GM18517 (cell line): ENCODE data around the gene RAB31.
"Not testable (repeated sequence)": the region's sequence is repeated elsewhere in the genome, so short reads cannot be mapped to it uniquely, and the experiment has no call there.

Source experiments
- ATAC-seq: cut with Tn5 transposase; IDR thresholded peaks from one replicate; pipeline ENCODE4 v1.9.1; 2021; ENCODE audit warnings: mild to moderate bottlenecking, moderate library complexity; ENCODE audit not compliant: unreplicated experiment

Gene RAB31

DNA sequence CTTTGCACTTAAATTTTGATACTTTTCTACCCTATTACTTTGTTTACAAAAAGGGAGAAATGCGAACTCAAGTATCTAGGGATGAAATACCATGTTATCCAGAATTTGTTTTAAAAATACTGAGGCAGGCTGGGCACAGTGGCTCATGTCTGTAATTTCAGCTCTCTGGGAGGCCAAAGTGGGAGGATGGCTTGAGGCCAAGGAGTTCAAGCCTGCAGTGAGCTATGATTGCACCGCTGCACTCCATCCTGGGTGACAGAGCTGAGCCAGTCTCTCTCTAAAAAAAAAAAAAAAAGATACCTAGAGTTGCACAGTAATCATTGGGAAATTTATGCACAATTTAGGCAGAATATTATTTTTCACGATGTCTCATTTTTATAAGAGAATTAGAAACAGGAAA lies 193.3 kb downstream of the RAB31 start:
- ATAC-seq: no peak

DNA sequence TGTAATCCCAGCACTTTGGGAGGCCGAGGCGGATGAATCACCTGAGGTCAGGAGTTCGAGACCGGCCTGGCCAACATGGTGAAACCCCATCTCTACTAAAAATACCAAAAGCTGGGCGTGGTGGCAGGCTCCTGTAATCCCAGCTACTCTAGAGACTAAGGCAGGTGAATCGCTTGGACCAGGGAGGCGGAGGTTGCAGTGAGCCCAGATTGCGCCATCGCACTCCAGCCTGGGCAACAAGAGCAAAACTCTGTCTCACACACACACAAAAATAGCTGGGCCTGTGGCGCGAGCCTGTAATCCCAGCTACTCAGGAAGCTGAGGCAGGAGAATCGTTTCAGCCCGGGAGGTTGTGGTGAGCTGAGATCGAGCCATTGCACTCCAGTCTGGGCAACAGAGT lies 194.2 kb downstream of the RAB31 start:
- ATAC-seq: not testable (repeated sequence)

DNA sequence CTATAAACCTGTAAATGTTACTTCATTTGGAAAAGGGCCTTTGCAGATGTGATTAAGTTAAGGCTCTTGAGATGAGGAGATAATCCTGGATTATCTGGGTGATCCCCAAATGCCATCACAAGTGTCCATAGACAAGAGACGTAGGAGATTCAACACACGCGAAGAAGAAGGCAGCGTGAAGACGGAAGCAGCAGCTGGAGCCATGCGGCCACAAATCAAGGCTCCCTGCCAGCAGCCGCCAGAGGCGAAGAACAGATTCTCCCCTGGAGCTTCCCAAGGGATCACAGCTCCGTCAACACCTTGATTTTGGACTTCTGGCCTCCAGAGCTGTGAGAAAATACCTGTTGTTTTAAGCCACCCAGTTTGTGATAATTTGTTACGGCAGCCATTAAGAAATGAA lies 194.7 kb downstream of the RAB31 start:
- no peak for ATAC-seq

DNA sequence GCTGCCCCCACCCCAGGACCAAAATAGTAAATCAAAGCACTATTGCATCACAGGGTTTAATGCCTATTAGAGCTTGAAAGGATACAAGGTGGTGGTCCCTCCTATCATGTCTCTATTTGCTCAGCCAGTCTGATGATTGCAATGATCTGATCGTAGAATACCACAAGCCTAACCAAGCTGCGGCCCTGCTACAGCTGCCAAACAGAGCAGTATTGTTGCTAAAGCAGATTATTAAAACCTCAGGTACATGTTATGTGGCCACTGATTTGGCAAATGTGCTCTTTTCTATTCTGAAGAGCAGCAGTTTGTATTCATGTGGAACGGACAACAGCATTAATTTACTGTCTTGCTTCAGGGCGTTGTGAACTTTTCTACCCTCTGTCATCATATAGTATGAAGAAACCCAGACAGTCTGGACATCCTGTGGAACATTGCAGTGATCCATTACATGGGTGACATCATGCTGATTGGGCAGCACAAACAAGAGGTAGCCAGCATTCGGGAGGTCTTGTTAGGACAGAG lies 197.4 kb downstream of the RAB31 start:
- no peak for ATAC-seq

DNA sequence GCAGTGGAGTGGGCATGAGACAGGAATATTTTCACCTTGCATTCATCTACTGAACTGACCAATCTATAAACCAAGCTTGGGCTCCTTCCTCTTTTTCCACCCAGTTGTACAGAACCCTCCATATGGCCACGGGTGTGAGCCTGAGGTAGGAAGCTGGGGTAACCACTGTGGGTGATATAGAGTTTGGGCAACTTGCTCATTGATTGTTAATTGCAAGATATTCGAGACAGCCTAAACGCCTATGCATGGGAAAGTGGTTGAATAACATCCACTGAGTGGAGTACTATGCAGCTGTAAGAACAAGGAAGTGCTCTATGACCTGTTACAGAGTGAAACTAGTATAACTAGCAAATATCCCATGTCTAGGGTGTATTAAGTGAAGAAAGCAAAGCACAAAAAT lies 198.4 kb downstream of the RAB31 start:
- no peak for ATAC-seq

DNA sequence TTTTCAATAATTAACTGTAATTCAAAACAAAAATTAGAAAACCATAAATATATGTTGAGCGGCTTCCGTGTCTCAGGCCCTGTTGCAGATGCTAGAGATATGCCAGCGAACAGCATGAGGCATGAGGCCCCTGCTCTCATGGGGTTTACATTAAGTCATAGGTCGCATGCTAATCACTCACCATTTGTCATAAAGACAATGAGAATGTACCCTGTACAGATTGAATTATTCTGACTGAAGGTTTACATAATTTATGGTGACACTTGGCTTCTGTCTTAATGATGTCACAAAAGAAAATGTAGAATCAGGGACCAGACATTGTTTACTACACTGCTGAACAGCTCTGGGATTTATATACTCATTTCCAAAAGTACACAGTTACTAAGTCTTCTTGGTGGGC lies 199.8 kb downstream of the RAB31 start:
- ATAC-seq: no peak

DNA sequence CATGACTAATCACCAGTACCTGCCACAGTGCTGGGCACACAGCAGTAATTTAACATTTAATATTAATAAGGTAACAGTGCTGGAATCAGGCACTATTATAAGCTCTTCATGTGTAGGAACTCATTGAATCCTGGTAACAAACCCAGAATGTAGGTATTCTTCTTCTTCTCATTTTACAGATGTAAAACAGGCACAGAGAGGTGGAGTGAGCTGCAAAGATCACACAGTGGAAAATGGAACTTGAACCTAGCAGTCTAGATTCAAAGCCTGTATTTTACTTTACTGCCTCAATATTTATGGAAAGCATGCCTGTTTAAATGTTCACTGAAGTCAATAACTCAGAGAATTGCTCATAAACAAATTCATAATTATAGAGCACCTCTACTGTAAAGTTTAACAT lies 202.0 kb downstream of the RAB31 start:
- no peak for ATAC-seq

DNA sequence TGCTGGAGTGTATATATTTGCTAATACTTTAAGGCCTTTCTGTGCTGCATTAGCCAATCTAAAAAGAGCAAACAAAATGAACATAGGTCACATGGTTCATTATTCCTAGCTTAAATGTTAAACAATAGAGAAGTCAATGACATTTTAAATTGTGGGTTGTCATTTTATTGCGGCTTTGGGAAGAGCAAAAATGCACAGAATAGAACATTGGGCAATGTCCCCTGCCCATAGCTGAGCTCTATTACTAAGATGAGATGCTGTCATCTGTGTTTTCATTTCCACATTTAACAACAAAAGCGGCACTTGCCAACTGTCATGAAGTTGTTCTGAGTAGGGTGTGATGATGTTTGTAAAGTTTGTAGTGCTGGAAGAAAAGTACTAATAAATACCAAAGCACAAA lies 202.6 kb downstream of the RAB31 start:
- no peak for ATAC-seq

DNA sequence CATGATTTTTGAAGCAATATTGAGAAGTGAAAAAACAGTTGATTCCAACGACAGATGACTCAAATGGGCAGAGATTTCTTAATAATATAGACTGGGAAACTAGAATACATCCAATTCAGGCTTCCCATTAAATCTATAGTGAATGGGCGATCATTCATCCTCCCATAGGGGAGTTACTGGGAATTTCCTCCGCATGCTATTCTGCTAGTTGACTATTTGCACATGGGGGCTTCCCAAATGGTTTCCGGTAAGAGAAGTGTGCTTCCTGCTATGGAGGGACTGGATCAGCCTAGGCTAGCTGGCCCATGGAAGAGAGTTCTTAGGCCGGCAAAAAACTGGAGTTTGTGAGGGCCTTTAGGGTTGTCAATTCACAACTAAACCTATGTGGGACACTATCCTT lies 203.1 kb downstream of the RAB31 start:
- ATAC-seq: no peak
